ENCODE measurements around the gene FAM111B.
"Not testable (repeated sequence)": the region's sequence is repeated elsewhere in the genome, so short reads cannot be mapped to it uniquely, and the experiment has no call there.

Gene FAM111B

GRCh38 chr11:59117774-59118173 lies 10.7 kb downstream of the FAM111B start:
- Histone ChIP-seq H3K4me2 (ENCODE audit: low read length) (no peak overlapping the region), H3K4me3 (ENCODE audit: low read length) (no peak overlapping the region), H3K79me2 (ENCODE audit: low read length) (no peaks in the 10 kb centered on the region), H3K27ac (ENCODE audit: low read length) (no peak overlapping the region), H3K9ac (ENCODE audit: low read length) (no peak overlapping the region), H2AFZ (ENCODE audit: low read depth, low read length) (no peak overlapping the region), H3K9me3 (ENCODE audit: insufficient read depth, low read length) (peaks cover 14% of the 10 kb centered on the region), H4K20me1 (ENCODE audit: insufficient read depth, low read length) (no peaks in the 10 kb centered on the region), H3K36me3 (replicated peaks; ENCODE audit: low read depth, low read length) (peaks cover 22% of the 10 kb centered on the region), H3K27me3 (ENCODE audit: low read depth, low read length) (no peaks in the 10 kb centered on the region), H3K4me1 (ENCODE audit: low read length) (no peaks in the 10 kb centered on the region)
- TF ChIP-seq EZH2phosphoT487 (IDR thresholded peaks at IDR 0.05; ENCODE audit: low read depth), result no peak
- TF ChIP-seq, protein P1, sequence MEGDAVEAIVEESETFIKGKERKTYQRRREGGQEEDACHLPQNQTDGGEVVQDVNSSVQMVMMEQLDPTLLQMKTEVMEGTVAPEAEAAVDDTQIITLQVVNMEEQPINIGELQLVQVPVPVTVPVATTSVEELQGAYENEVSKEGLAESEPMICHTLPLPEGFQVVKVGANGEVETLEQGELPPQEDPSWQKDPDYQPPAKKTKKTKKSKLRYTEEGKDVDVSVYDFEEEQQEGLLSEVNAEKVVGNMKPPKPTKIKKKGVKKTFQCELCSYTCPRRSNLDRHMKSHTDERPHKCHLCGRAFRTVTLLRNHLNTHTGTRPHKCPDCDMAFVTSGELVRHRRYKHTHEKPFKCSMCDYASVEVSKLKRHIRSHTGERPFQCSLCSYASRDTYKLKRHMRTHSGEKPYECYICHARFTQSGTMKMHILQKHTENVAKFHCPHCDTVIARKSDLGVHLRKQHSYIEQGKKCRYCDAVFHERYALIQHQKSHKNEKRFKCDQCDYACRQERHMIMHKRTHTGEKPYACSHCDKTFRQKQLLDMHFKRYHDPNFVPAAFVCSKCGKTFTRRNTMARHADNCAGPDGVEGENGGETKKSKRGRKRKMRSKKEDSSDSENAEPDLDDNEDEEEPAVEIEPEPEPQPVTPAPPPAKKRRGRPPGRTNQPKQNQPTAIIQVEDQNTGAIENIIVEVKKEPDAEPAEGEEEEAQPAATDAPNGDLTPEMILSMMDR (IDR thresholded peaks at IDR 0.05; ENCODE audit: low read depth, low read length), result no peak

DNA sequence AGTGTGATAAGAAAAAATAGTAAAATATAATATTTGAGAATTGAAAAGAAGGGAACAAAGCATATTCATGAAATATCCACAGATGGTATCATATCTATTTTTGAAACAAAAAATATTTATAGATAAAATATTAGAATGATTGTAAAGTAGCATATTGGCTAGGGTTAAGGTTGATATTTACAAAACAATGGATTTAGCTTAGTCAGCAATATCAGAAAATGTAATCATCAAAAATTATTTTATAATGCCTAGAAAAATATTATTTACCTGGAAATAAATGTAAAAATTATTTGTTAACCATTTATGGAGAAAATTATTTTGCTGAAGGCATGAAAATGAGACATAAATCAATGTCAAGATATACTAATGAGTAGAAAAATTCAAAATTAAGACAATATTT lies 12.8 kb downstream of the FAM111B start:
- TF ChIP-seq, protein P1 (IDR thresholded peaks at IDR 0.05; ENCODE audit: low read depth, low read length), result no peak
- no peak for TF ChIP-seq EZH2phosphoT487 (IDR thresholded peaks at IDR 0.05; ENCODE audit: low read depth)
- H3K27me3 ChIP-seq (ENCODE audit: low read depth, low read length), result no peaks in the 10 kb centered on the region
- no peaks in the 10 kb centered on the region for H3K79me2 ChIP-seq (ENCODE audit: low read length)
- H3K4me1 ChIP-seq (ENCODE audit: low read length), result no peaks in the 10 kb centered on the region
- H3K36me3 ChIP-seq (replicated peaks; ENCODE audit: low read depth, low read length), result peaks cover 29% of the 10 kb centered on the region
- H4K20me1 ChIP-seq (ENCODE audit: insufficient read depth, low read length), result no peaks in the 10 kb centered on the region
- no peak overlapping the region for H2AFZ ChIP-seq (ENCODE audit: low read depth, low read length)
- H3K4me2 ChIP-seq (ENCODE audit: low read length), result no peak overlapping the region
- H3K27ac ChIP-seq (ENCODE audit: low read length), result no peak overlapping the region
- H3K9ac ChIP-seq (ENCODE audit: low read length), result no peak overlapping the region
- no peak overlapping the region for H3K4me3 ChIP-seq (ENCODE audit: low read length)
- H3K9me3 ChIP-seq (ENCODE audit: insufficient read depth, low read length), result peaks cover 14% of the 10 kb centered on the region

GRCh38 chr11:59135648-59136461 lies 28.8 kb downstream of the FAM111B start:
- H3K9ac ChIP-seq (ENCODE audit: low read length), result peak overlapping the region; percentile 26

DNA sequence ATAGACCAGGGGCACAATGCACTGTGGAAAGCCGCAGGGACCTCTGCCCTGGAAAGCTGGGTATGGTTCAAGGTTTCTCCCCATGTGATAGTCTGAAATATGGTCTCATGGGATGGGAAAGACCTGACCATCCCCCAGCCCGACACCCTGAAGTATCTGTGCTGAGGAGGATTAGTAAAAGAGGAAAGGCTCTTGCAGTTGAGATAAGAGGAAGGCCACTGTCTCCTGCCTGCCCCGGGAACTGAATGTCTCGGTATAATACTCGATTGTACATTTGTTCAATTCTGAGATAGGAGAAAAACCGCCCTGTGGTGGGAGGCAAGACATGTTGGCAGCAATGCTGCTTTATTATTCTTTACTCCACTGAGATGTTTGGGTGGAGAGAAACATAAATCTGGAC lies 29.5 kb downstream of the FAM111B start:
- not testable (repeated sequence) for H3K9ac ChIP-seq (ENCODE audit: low read length); H3K27me3 ChIP-seq (ENCODE audit: low read depth, low read length); H3K4me1 ChIP-seq (ENCODE audit: low read length); H3K79me2 ChIP-seq (ENCODE audit: low read length); H4K20me1 ChIP-seq (ENCODE audit: insufficient read depth, low read length); H3K27ac ChIP-seq (ENCODE audit: low read length)
- H3K9me3 ChIP-seq (ENCODE audit: insufficient read depth, low read length), result peaks cover 11% of the 10 kb centered on the region
- peak overlapping the region; percentile 91; the same call in 1 of the 2 replicates for H2AFZ ChIP-seq (ENCODE audit: low read depth, low read length)
- H3K4me3 ChIP-seq (ENCODE audit: low read length), result peak overlapping the region; percentile 70; the same call in 1 of the 2 replicates
- H3K4me2 ChIP-seq (ENCODE audit: low read length), result peak overlapping the region; percentile 78
- peaks cover 27% of the 10 kb centered on the region for H3K36me3 ChIP-seq (replicated peaks; ENCODE audit: low read depth, low read length)

More at GRCh38 chr11:59135648-59136461, 28.8 kb downstream of the FAM111B start:
- peak overlapping the region; percentile 91 for H2AFZ ChIP-seq (ENCODE audit: low read depth, low read length)
- no peaks in the 10 kb centered on the region for H3K27me3 ChIP-seq (ENCODE audit: low read depth, low read length)
- peaks cover 13% of the 10 kb centered on the region for H3K9me3 ChIP-seq (ENCODE audit: insufficient read depth, low read length)
- no peak overlapping the region for H3K27ac ChIP-seq (ENCODE audit: low read length)
- H3K4me1 ChIP-seq (ENCODE audit: low read length), result peaks cover 8% of the 10 kb centered on the region
- no peak for TF ChIP-seq EZH2phosphoT487 (IDR thresholded peaks at IDR 0.05; ENCODE audit: low read depth)
- TF ChIP-seq, protein P1 (IDR thresholded peaks at IDR 0.05; ENCODE audit: low read depth, low read length), result peak; percentile 99
- peak overlapping the region; percentile 78 for H3K4me2 ChIP-seq (ENCODE audit: low read length)
- peaks cover 27% of the 10 kb centered on the region for H3K36me3 ChIP-seq (replicated peaks; ENCODE audit: low read depth, low read length)
- H3K79me2 ChIP-seq (ENCODE audit: low read length), result no peaks in the 10 kb centered on the region
- peak overlapping the region; percentile 70 for H3K4me3 ChIP-seq (ENCODE audit: low read length)
- no peaks in the 10 kb centered on the region for H4K20me1 ChIP-seq (ENCODE audit: insufficient read depth, low read length)

Measured in OCI-LY3 (cell line).